Progenitor cell of endocrine pancreas (in vitro differentiated cells): ENCODE results near the gene NRCAM. TPM values are rescaled to one million over a fixed set of nuclear protein-coding genes. Genes with fewer than 3 reads are reported as not detected.
A peak's percentile ranks its signal among the peaks of the same experiment; 100 is the strongest.

Source experiments
- DNase-seq: peaks from one replicate; pipeline ENCODE4 v3.0.0; 2021; ENCODE audit warnings: low spot score; ENCODE audit not compliant: unreplicated experiment
- H3K27ac Mint-ChIP-seq: 2 replicates; pipeline ENCODE4 v1.8.0; 2021; ENCODE audit warnings: mild to moderate bottlenecking, moderate library complexity, mixed read lengths
- H3K27me3 Mint-ChIP-seq: 2 replicates; pipeline ENCODE4 v1.8.0; 2021; ENCODE audit warnings: mixed read lengths
- H3K36me3 Mint-ChIP-seq: 2 replicates; pipeline ENCODE4 v1.8.0; 2022; ENCODE audit warnings: mixed read lengths; ENCODE audit not compliant: insufficient read depth
- H3K4me1 Mint-ChIP-seq: 2 replicates; pipeline ENCODE4 v1.8.0; 2021; ENCODE audit warnings: low read depth, mixed read lengths
- H3K4me3 Mint-ChIP-seq: 2 replicates; pipeline ENCODE4 v1.8.0; 2021; ENCODE audit warnings: low read depth, mild to moderate bottlenecking, moderate library complexity, mixed read lengths
- H3K9me3 Mint-ChIP-seq: 2 replicates; pipeline ENCODE4 v1.8.0; 2021; ENCODE audit warnings: low read depth, mixed read lengths
- total RNA-seq: library from RNA; stranded (reverse); gene quantifications from 2 replicates; pipeline ENCODE4 v1.2.1, GENCODE V29; 2021
- TF ChIP-seq, protein P1 (sequence below): fragments of 200-600 bp; sonication (generic); IDR thresholded peaks from one replicate; pipeline ENCODE4 v1.5.0; 2021; ENCODE audit warnings: antibody characterized with exemption, mild to moderate bottlenecking; ENCODE audit not compliant: unreplicated experiment

NRCAM gene
- total RNA-seq, 1 donor from 2014 or later: 19.9 TPM

DNA sequence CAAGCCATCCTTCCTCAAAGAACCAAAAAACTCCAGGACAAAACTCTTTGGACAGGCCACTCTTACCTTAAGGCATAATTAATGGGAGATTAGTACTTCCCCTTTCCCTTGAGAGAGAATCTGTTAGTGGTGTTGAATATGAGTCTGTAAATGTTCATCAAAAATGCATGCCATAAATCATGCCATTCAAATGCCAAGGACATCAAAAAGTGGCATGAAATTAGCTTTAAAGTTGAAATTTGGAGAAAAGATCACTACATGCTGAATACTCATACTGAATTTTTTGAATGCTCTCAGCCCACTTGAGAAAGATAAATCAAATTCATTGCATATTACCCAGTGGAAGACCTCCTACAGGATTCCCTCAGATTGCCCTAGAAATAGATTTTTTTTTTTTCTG lies 6.7 kb downstream of the NRCAM start:
- peak overlapping the region; percentile 41 for H3K4me3 Mint-ChIP-seq
- H3K36me3 Mint-ChIP-seq: no peaks in the 10 kb centered on the region
- peaks cover 16% of the 10 kb centered on the region for H3K4me1 Mint-ChIP-seq
- TF ChIP-seq, protein P1, sequence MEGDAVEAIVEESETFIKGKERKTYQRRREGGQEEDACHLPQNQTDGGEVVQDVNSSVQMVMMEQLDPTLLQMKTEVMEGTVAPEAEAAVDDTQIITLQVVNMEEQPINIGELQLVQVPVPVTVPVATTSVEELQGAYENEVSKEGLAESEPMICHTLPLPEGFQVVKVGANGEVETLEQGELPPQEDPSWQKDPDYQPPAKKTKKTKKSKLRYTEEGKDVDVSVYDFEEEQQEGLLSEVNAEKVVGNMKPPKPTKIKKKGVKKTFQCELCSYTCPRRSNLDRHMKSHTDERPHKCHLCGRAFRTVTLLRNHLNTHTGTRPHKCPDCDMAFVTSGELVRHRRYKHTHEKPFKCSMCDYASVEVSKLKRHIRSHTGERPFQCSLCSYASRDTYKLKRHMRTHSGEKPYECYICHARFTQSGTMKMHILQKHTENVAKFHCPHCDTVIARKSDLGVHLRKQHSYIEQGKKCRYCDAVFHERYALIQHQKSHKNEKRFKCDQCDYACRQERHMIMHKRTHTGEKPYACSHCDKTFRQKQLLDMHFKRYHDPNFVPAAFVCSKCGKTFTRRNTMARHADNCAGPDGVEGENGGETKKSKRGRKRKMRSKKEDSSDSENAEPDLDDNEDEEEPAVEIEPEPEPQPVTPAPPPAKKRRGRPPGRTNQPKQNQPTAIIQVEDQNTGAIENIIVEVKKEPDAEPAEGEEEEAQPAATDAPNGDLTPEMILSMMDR: no peak
- peaks cover 4% of the 10 kb centered on the region for H3K27me3 Mint-ChIP-seq
- DNase-seq: no peak
- H3K9me3 Mint-ChIP-seq: no peaks in the 10 kb centered on the region
- peak overlapping the region; percentile 87 for H3K27ac Mint-ChIP-seq

DNA sequence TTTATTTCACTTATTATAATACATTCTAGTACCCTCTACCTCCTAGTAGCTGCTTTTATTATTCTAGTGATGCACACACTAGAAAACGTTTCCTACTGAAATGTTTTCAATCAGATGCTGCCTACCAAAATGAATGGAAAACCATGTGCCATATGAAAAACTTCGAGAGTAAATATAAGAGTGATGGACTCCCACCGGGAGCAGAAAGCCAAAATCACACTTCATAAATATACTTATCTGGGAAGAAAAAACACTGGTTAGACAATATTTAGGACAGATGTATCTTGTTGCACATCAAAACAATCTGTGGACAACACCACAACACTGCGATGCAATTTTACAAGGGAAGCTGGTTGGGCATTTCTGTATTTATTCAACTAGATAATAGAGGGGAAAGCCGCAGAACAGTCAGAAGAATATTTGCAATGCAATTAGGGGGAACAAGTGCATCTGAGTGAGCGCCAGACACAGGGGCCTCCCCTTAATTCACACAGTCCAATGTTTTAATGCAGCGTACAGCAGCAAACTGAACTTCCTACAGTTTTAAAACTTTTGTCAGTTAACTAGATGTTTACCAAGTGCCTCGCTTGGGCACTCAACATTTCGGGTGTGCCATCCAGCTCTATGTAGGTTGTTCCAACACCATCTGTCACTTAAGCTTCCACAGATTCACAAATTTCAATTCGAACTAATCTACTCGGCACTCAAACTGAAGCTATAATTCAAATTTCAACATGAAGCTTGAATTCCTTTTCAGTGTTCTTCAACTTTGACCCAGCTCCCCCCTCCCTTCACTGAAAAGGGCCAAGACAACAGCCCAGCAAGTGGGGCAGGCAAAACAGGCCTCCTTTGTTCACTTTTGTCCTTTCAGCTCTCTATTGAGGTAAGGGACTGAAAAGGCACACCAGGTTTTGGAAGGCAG lies 7.4 kb downstream of the NRCAM start:
- peak overlapping the region; percentile 41 for H3K4me3 Mint-ChIP-seq
- TF ChIP-seq, protein P1: no peak
- no peaks in the 10 kb centered on the region for H3K9me3 Mint-ChIP-seq
- peaks cover 16% of the 10 kb centered on the region for H3K4me1 Mint-ChIP-seq
- peak overlapping the region; percentile 87 for H3K27ac Mint-ChIP-seq
- H3K36me3 Mint-ChIP-seq: no peaks in the 10 kb centered on the region
- no peak for DNase-seq
- no peaks in the 10 kb centered on the region for H3K27me3 Mint-ChIP-seq

DNA sequence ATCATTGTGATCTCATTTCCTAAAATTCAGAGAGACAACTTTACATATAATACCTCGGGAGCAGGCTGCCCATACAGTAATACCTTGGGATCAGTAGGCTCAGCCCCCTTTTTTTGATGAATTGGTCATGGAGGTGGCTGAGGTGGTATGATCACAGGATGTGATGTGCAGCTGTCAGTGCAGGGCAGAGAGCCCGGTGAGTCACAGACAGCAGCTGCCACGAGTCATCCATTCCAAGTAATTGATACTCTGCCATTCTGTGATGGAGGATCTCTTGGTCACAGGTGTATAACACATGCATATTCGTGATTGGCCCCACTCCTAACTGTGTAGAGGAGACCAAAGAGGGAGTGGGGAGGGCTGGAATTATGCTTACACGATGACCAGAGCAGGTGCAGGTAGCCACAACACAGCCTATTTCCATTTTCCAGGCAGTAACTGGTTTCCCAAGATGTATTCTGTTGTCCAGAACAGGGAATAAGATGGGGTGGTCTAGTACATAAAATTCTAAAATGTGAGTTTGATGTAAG lies 14.1 kb downstream of the NRCAM start:
- no peaks in the 10 kb centered on the region for H3K36me3 Mint-ChIP-seq
- H3K27ac Mint-ChIP-seq: no peak overlapping the region
- peaks cover 1% of the 10 kb centered on the region for H3K4me1 Mint-ChIP-seq
- H3K4me3 Mint-ChIP-seq: no peak overlapping the region
- H3K27me3 Mint-ChIP-seq: no peaks in the 10 kb centered on the region
- DNase-seq: no peak
- TF ChIP-seq, protein P1: no peak
- no peaks in the 10 kb centered on the region for H3K9me3 Mint-ChIP-seq

DNA sequence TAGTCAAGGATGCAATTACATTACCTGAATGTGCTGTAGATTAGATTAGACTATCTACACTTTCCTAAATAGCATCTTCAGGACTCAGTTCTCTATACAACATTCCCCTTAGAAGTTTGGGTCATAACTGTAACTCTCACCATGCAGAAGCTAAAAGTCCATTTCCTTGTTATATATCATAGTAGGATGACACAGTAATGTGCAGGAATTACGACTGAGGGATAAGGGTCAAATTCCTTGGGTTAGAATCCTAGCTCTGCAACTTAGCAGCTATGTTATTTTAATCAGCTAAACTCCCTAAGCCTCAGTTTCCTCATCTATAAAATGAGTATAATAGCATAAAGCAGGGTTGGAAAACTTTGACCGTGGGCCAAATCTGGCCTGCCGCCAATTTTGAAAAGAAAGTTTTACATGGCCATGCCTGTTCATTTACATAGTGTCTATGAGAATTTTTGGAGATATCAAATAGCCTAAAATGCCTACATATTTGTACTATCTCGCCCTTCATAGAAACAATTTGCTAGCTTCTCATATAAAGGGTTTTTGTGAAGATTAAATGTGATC lies 14.8 kb downstream of the NRCAM start:
- no peak overlapping the region for H3K27ac Mint-ChIP-seq
- TF ChIP-seq, protein P1: no peak
- DNase-seq: no peak
- H3K9me3 Mint-ChIP-seq: no peaks in the 10 kb centered on the region
- H3K4me1 Mint-ChIP-seq: peaks cover 1% of the 10 kb centered on the region
- no peaks in the 10 kb centered on the region for H3K27me3 Mint-ChIP-seq
- H3K4me3 Mint-ChIP-seq: no peak overlapping the region
- H3K36me3 Mint-ChIP-seq: no peaks in the 10 kb centered on the region

DNA sequence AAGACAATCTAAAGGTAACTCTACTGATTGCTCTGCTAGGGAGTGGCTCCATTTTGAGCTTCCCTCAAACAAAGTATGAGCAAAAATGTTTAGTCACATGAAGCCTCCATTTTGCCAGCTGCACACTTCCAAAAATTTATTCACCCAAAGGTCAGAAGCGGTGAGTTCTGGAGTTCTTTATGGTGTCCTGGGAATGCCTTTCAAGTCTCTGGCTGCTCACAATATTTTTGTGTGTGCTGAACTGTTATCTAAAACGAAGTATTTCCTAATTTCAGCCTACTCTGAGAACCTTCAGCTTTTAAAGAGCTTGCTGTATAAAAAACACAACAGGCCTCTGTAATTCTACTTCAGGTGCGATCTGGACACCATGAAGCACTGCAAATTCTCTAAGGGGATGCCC lies 15.6 kb downstream of the NRCAM start:
- TF ChIP-seq, protein P1: no peak
- no peaks in the 10 kb centered on the region for H3K27me3 Mint-ChIP-seq
- DNase-seq: no peak
- H3K4me3 Mint-ChIP-seq: no peak overlapping the region
- H3K4me1 Mint-ChIP-seq: peaks cover 1% of the 10 kb centered on the region
- peaks cover under 1% of the 10 kb centered on the region for H3K36me3 Mint-ChIP-seq
- H3K27ac Mint-ChIP-seq: peak overlapping the region; percentile 24
- peaks cover 1% of the 10 kb centered on the region for H3K9me3 Mint-ChIP-seq
